ENCODE measurements around the gene STH.
"Not testable (repeated sequence)": the region's sequence is repeated elsewhere in the genome, so short reads cannot be mapped to it uniquely, and the experiment has no call there.

The STH gene

DNA sequence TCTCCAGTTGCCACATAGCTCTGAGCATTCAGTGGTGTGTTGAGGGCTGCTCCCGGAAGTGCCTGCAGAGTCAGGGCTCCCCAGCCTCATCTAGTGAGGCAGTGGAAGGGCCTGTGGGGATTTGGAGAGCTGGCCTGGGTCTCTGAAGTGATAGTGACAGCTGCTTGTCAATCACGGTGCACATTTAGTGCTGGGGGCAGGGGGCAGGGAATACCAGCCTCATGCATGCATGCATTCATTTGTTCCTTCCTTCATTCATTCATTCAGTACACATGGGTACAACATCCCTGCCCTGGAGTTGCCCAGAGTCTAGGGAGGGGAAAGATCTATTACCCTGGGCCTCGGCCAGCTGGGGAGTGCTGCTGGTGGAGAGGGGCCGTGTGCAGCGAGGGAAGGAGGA, 11.3 kb upstream of the STH start:
- no peak for DNase-seq

DNA sequence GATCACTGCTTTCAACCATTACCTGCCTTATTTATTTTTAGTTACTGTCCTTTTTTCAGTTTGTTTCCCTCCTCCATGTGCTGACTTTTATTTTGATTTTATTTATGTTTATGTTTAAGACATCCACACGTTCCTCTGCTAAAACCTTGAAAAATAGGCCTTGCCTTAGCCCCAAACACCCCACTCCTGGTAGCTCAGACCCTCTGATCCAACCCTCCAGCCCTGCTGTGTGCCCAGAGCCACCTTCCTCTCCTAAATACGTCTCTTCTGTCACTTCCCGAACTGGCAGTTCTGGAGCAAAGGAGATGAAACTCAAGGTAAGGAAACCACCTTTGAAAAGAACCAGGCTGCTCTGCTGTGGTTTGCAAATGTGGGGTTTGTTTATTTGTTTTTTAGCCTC, 9.3 kb upstream of the STH start:
- no peak for DNase-seq

DNA sequence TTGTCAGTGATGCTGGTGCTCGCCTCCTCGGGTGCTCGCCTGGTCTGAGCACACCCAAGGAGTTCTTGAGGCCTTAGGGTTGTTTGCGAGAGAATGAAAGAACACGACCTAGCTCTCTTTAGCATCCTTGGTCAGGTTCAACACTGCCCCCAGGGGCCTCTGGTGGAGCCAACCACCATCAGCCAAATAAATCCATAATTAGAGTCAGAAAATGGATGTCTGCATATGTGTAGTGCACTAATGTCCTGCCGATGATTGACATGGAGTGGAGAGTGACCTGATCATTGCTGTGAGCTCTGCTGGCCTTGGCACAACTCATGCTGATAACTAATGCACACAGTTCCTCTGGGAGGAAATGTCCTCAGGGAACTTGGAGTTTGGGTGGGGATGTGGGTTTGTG, 8.2 kb upstream of the STH start:
- no peak for DNase-seq

DNA sequence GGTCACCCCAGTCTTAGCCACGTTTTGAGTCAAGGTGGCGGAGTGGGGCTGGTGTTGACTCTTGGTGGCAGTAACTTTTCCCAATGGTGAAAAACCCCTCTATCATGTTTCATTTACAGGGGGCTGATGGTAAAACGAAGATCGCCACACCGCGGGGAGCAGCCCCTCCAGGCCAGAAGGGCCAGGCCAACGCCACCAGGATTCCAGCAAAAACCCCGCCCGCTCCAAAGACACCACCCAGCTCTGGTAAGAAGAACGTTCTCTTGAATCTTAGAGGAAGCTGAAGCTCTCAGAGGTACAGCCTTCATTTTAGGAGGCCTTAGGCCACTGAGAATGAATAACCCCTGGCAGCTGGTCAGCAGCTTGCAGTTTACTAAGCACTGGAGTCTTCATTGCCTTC, 7.7 kb upstream of the STH start:
- DNase-seq, result no peak

DNA sequence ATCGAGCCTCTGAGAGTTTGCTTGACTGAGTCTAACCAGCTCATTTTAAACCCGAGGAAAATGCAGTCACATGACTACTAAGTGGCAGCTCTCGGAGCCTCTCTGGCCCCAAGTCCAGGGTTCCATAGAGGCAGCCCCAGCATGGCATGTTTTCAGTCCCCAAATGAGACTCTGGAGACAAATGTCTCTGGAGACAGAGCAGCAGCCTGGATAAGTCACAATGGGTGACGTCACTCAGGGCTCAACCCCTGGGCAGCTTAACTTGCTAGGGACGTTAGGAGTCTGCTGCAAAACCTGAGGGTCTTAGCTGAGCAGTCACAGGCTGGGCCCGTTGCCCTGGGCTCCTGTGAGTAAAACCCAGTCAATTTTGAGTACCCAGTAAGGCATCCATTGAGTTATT, 6.9 kb upstream of the STH start:
- DNase-seq, result no peak

DNA sequence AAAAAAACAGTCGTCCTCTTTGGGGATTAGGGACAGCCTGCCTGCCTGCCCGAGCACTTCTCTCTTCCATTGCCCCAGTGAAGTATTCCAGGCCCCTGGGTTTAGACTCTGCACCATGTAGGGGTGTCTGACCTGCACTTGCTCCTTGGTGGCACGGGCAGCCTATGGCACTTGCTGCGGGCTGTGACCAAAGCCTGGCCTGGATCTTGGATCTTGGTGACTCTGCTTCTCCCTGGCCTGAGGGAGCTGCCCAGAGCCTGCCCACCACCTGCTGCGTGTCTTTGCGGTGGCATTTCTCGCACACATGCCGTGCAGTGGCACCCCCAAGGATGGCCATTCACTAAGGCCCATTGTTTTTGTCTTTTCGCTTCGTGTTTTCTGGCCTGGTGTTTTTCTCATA, 6.1 kb upstream of the STH start:
- DNase-seq, result no peak

DNA sequence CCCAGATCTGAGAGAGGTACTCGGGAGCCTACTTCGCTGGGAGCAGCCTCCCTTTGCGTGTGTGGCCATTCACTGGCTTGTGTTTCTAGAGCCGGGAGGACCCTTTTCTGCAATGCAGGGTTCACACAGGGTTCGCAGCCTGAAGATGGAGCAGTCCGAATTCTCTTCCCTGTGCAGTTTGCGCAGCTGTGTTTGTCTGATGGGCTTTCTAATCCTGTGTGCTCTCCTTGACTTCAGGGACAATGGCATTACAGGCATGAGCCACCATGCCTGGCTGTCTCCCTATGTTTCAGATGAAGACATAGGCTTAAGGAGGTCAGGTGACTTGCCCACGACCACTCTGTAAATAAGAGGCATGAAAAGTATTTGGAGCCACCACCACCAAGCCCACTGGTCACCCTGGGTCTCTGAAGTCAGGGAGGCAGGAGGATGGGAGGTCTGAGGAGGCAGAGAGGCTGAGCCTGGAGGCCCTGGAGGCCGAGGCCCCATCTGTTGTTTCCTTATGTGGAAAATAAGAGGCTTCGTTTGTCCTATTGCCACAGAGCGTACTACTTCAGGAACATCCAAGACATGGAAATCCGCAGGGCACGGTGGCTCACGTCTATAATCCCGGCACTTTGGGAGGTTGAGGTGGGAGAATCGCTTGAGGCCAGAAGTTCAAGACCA, 5.0 kb upstream of the STH start:
- DNase-seq, result no peak

DNA sequence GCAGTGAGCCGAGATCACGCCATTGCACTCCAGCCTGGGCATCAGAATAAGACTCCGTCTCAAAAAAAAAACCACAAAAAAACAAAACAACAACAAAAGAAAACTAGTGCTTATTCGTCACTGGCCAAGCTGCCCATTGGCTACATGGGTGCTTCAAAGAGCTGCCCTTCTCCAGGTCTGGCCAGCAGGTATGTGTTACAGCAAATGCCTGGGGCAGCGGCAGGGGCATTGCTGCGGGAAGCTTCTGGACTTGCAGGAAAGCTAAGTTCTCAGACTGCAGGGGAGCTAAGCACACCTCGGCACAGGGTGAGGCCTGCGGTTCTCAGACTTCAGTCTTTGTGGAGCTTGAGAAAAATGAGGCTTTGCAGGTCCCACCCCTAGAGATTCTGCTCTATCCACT, 4.1 kb upstream of the STH start:
- DNase-seq, result no peak

DNA sequence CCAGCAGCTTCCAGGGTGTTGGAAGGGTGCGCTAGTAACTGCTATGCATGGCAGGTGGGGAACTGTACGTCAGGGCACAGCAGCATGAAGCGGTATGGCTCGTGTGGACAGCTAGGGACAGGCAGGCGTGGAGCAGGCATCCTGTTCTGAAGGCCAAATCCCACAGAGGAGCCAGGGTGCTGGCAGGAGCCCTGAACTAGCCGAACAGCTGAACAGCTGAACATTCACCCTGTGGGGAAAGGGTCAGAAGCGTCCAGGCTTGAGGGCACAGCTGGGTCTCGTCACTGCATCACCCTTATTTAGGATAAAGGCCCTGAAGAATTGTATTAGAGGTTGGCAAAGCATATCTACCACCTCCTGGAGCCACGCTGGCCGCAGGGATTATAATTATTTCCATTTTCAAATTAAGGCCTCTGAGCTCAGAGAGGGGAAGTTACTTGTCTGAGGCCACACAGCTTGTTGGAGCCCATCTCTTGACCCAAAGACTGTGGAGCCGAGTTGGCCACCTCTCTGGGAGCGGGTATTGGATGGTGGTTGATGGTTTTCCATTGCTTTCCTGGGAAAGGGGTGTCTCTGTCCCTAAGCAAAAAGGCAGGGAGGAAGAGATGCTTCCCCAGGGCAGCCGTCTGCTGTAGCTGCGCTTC, 3.3 kb upstream of the STH start:
- no peak for DNase-seq

DNA sequence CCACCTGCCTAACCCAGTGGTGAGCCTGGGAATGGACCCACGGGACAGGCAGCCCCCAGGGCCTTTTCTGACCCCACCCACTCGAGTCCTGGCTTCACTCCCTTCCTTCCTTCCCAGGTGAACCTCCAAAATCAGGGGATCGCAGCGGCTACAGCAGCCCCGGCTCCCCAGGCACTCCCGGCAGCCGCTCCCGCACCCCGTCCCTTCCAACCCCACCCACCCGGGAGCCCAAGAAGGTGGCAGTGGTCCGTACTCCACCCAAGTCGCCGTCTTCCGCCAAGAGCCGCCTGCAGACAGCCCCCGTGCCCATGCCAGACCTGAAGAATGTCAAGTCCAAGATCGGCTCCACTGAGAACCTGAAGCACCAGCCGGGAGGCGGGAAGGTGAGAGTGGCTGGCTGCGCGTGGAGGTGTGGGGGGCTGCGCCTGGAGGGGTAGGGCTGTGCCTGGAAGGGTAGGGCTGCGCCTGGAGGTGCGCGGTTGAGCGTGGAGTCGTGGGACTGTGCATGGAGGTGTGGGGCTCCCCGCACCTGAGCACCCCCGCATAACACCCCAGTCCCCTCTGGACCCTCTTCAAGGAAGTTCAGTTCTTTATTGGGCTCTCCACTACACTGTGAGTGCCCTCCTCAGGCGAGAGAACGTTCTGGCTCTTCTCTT, 2.6 kb upstream of the STH start:
- DNase-seq, result no peak

DNA sequence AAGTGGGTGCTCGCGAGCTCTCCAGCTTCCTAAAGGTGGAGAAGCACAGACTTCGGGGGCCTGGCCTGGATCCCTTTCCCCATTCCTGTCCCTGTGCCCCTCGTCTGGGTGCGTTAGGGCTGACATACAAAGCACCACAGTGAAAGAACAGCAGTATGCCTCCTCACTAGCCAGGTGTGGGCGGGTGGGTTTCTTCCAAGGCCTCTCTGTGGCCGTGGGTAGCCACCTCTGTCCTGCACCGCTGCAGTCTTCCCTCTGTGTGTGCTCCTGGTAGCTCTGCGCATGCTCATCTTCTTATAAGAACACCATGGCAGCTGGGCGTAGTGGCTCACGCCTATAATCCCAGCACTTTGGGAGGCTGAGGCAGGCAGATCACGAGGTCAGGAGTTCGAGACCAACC, 1.9 kb upstream of the STH start:
- DNase-seq, result no peak

DNA sequence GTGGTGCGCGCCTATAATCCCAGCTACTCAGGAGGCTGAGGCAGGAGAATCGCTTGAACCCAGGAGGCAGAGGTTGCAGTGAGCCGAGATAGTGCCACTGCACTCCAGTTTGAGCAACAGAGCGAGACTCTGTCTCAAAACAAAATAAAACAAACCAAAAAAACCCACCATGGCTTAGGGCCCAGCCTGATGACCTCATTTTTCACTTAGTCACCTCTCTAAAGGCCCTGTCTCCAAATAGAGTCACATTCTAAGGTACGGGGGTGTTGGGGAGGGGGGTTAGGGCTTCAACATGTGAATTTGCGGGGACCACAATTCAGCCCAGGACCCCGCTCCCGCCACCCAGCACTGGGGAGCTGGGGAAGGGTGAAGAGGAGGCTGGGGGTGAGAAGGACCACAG, 1.4 kb upstream of the STH start:
- DNase-seq, result no peak

DNA sequence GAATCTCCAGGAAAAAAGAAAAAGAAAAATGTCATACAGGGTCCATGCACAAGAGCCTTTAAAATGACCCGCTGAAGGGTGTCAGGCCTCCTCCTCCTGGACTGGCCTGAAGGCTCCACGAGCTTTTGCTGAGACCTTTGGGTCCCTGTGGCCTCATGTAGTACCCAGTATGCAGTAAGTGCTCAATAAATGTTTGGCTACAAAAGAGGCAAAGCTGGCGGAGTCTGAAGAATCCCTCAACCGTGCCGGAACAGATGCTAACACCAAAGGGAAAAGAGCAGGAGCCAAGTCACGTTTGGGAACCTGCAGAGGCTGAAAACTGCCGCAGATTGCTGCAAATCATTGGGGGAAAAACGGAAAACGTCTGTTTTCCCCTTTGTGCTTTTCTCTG, 845 bp downstream of the STH start:
- no peak for DNase-seq

DNA sequence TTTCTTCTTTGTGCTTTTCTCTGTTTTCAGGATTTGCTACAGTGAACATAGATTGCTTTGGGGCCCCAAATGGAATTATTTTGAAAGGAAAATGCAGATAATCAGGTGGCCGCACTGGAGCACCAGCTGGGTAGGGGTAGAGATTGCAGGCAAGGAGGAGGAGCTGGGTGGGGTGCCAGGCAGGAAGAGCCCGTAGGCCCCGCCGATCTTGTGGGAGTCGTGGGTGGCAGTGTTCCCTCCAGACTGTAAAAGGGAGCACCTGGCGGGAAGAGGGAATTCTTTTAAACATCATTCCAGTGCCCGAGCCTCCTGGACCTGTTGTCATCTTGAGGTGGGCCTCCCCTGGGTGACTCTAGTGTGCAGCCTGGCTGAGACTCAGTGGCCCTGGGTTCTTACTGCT, 1.2 kb downstream of the STH start:
- no peak for DNase-seq

DNA sequence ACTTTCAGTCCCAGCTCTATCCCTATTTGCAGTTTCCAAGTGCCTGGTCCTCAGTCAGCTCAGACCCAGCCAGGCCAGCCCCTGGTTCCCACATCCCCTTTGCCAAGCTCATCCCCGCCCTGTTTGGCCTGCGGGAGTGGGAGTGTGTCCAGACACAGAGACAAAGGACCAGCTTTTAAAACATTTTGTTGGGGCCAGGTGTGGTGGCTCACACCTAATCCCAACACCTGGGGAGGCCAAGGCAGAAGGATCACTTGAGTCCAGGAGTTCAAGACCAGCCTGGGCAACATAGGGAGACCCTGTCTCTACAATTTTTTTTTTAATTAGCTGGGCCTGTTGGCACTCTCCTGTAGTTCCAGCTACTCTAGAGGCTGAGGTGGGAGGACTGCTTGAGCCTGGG, 1.7 kb downstream of the STH start:
- no peak for DNase-seq

DNA sequence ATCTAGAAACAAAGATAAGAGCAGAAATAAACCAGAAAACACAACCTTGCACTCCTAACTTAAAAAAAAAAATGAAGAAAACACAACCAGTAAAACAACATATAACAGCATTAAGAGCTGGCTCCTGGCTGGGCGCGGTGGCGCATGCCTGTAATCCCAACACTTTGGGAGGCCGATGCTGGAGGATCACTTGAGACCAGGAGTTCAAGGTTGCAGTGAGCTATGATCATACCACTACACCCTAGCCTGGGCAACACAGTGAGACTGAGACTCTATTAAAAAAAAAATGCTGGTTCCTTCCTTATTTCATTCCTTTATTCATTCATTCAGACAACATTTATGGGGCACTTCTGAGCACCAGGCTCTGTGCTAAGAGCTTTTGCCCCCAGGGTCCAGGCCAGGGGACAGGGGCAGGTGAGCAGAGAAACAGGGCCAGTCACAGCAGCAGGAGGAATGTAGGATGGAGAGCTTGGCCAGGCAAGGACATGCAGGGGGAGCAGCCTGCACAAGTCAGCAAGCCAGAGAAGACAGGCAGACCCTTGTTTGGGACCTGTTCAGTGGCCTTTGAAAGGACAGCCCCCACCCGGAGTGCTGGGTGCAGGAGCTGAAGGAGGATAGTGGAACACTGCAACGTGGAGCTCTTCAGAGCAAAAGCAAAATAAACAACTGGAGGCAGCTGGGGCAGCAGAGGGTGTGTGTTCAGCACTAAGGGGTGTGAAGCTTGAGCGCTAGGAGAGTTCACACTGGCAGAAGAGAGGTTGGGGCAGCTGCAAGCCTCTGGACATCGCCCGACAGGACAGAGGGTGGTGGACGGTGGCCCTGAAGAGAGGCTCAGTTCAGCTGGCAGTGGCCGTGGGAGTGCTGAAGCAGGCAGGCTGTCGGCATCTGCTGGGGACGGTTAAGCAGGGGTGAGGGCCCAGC, 2.6 kb downstream of the STH start:
- DNase-seq, result no peak

DNA sequence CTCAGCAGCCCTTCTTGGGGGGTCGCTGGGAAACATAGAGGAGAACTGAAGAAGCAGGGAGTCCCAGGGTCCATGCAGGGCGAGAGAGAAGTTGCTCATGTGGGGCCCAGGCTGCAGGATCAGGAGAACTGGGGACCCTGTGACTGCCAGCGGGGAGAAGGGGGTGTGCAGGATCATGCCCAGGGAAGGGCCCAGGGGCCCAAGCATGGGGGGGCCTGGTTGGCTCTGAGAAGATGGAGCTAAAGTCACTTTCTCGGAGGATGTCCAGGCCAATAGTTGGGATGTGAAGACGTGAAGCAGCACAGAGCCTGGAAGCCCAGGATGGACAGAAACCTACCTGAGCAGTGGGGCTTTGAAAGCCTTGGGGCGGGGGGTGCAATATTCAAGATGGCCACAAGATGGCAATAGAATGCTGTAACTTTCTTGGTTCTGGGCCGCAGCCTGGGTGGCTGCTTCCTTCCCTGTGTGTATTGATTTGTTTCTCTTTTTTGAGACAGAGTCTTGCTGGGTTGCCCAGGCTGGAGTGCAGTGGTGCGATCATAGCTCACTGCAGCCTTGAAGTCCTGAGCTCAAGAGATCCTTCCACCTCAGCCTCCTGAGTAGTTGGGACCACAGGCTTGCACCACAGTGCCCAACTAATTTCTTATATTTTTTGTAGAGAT, 3.4 kb downstream of the STH start:
- no peak for DNase-seq

DNA sequence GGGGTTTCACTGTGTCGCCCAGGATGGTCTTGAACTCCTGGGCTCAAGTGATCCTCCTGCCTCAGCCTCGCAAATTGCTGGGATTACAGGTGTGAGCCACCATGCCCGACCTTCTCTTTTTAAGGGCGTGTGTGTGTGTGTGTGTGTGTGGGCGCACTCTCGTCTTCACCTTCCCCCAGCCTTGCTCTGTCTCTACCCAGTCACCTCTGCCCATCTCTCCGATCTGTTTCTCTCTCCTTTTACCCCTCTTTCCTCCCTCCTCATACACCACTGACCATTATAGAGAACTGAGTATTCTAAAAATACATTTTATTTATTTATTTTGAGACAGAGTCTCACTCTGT, 3.9 kb downstream of the STH start:
- no peak for DNase-seq

DNA sequence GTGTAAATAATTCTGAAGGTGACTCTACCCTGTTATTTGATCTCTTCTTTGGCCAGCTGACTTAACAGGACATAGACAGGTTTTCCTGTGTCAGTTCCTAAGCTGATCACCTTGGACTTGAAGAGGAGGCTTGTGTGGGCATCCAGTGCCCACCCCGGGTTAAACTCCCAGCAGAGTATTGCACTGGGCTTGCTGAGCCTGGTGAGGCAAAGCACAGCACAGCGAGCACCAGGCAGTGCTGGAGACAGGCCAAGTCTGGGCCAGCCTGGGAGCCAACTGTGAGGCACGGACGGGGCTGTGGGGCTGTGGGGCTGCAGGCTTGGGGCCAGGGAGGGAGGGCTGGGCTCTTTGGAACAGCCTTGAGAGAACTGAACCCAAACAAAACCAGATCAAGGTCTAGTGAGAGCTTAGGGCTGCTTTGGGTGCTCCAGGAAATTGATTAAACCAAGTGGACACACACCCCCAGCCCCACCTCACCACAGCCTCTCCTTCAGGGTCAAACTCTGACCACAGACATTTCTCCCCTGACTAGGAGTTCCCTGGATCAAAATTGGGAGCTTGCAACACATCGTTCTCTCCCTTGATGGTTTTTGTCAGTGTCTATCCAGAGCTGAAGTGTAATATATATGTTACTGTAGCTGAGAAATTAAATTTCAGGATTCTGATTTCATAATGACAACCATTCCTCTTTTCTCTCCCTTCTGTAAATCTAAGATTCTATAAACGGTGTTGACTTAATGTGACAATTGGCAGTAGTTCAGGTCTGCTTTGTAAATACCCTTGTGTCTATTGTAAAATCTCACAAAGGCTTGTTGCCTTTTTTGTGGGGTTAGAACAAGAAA, 5.1 kb downstream of the STH start:
- DNase-seq, result no peak

DNA sequence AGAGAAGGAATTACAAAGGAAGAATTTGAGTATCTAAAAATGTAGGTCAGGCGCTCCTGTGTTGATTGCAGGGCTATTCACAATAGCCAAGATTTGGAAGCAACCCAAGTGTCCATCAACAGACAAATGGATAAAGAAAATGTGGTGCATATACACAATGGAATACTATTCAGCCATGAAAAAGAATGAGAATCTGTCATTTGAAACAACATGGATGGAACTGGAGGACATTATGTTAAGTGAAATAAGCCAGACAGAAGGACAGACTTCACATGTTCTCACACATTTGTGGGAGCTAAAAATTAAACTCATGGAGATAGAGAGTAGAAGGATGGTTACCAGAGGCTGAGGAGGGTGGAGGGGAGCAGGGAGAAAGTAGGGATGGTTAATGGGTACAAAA, 7.0 kb downstream of the STH start:
- DNase-seq, result not testable (repeated sequence)

DNA sequence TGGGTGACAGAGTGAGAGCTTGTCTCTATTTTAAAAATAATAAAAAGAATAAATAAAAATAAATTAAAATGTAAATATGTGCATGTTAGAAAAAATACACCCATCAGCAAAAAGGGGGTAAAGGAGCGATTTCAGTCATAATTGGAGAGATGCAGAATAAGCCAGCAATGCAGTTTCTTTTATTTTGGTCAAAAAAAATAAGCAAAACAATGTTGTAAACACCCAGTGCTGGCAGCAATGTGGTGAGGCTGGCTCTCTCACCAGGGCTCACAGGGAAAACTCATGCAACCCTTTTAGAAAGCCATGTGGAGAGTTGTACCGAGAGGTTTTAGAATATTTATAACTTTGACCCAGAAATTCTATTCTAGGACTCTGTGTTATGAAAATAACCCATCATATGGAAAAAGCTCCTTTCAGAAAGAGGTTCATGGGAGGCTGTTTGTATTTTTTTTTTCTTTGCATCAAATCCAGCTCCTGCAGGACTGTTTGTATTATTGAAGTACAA, 8.5 kb downstream of the STH start:
- no peak for DNase-seq

DNA sequence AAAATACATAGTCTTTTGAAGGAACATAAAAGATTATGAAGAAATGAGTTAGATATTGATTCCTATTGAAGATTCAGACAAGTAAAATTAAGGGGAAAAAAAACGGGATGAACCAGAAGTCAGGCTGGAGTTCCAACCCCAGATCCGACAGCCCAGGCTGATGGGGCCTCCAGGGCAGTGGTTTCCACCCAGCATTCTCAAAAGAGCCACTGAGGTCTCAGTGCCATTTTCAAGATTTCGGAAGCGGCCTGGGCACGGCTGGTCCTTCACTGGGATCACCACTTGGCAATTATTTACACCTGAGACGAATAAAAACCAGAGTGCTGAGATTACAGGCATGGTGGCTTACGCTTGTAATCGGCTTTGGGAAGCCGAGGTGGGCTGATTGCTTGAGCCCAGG, 9.5 kb downstream of the STH start:
- no peak for DNase-seq

Data from NCI-H524 treated with DMSO at 0.1 percent for 48 hours (cell line).